ENCODE data around the gene TNFAIP1.

TNFAIP1 gene

DNA sequence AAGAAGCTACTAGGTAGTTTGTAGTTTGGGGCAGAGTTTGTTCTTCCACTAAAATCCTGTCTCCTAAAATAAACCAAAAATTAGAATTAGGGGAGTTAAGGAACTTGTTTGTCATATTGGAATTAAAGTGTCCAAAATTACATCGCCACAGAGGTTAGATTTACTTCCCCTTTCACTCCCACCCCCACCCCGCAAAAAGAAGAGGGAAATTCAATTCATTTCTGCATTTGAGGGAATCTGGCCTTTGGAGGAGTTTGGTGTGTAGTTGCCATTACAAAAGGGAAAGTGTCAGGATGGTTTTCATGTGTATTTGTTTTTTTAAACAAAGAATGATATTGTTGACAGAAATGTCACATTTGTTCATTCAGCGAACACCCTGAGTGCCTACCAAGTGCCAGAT, 10.8 kb upstream of the TNFAIP1 start:
- no peak overlapping the region for H3K4me2 ChIP-seq
- H3K27me3 ChIP-seq = no peaks in the 10 kb centered on the region
- peaks cover 33% of the 10 kb centered on the region for H3K4me1 ChIP-seq
- no peak overlapping the region for H3K9ac ChIP-seq
- H3K4me3 ChIP-seq = no peak overlapping the region
- peaks cover 90% of the 10 kb centered on the region for H4K20me1 ChIP-seq
- no peaks in the 10 kb centered on the region for H3K9me3 ChIP-seq
- H3K36me3 ChIP-seq = peaks cover 62% of the 10 kb centered on the region
- no peak overlapping the region for H3K27ac ChIP-seq
- no peak for TF ChIP-seq Cebpa-rat (IDR thresholded peaks at IDR 0.05)

DNA sequence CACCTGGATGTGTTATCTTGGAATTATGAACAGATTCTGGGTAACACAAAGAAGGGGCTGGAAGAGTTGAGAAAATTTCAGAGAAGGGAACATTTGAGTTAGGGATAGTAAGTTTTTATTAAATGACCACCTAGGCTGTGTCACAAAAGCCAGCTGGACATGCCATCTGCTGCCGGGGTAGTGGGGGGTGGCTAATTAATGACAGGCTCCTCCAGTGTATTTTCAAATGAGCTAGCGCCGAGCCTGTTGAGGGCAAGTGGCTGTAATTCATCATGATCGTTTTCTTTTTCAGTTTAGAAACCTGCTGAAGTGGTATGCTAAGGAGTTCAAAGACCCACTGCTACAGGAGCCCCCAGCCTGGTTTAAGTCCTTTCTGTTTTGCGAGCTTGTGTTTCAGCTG, 10.3 kb upstream of the TNFAIP1 start:
- Histone ChIP-seq H3K4me2 (no peak overlapping the region), H3K27ac (no peak overlapping the region), H3K36me3 (peaks cover 65% of the 10 kb centered on the region), H3K9me3 (no peaks in the 10 kb centered on the region), H3K4me1 (peaks cover 28% of the 10 kb centered on the region), H3K9ac (no peak overlapping the region), H3K4me3 (no peak overlapping the region), H4K20me1 (peaks cover 89% of the 10 kb centered on the region), H3K27me3 (no peaks in the 10 kb centered on the region)
- TF ChIP-seq Cebpa-rat (IDR thresholded peaks at IDR 0.05) = no peak

DNA sequence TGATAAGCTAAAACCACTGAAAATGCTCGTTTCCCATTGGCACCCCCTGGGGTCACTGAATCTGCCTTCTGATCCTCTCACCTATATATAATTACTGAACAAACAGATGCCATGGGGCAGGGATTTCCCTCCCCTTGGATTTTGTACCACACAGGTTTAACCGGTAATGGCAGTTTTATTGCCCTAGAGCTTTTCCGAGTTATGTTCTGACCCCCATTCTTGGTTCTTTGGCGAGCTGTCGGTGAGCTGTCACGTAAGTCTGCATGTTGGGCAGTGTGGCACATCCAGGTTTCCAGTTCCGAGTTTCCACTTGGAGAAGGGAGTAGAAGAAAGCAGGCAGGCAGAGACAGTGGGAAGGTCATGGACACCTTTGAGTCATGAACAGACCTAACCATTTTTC, 9.4 kb upstream of the TNFAIP1 start:
- Histone ChIP-seq H3K36me3 (peaks cover 72% of the 10 kb centered on the region), H3K9me3 (no peaks in the 10 kb centered on the region), H3K4me2 (no peak overlapping the region), H3K27me3 (no peaks in the 10 kb centered on the region), H3K9ac (no peak overlapping the region), H3K4me3 (no peak overlapping the region), H3K4me1 (peaks cover 19% of the 10 kb centered on the region), H3K27ac (no peak overlapping the region), H4K20me1 (peaks cover 89% of the 10 kb centered on the region)
- TF ChIP-seq Cebpa-rat (IDR thresholded peaks at IDR 0.05) = no peak

DNA sequence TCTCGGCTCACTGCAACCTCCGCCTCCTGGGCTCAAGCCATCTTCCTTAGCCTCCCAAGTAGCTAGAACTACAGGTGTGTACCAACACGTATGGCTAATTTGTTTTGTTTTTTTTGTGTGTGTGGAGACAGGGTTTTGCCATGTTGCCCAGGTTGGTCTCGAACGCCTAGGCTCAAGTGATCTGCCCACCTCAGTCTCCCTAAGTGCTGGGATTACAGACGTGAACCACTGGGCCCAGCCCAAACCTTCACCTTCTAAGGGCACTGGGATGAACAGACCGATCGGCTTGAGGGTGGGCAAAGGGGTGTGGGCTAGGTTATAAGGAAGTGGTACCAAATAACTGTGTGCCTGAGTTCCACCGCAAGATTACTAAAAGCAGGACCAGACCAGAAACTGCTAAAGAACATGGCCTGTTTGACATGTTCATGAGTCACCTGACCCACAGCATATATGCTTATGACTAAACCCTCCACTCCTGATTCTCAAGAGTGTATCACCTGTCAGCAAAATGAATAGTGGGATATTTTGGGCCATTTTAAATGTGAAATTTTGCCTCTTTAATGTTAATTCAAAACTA, 8.4 kb upstream of the TNFAIP1 start:
- H3K9ac ChIP-seq = no peak overlapping the region
- peaks cover 76% of the 10 kb centered on the region for H3K36me3 ChIP-seq
- no peak overlapping the region for H3K27ac ChIP-seq
- peaks cover 89% of the 10 kb centered on the region for H4K20me1 ChIP-seq
- peaks cover 9% of the 10 kb centered on the region; the same call in 1 of the 2 replicates for H3K4me1 ChIP-seq
- no peaks in the 10 kb centered on the region for H3K27me3 ChIP-seq
- no peak overlapping the region for H3K4me2 ChIP-seq
- no peak overlapping the region for H3K4me3 ChIP-seq
- no peaks in the 10 kb centered on the region for H3K9me3 ChIP-seq
- TF ChIP-seq Cebpa-rat (IDR thresholded peaks at IDR 0.05) = no peak

DNA sequence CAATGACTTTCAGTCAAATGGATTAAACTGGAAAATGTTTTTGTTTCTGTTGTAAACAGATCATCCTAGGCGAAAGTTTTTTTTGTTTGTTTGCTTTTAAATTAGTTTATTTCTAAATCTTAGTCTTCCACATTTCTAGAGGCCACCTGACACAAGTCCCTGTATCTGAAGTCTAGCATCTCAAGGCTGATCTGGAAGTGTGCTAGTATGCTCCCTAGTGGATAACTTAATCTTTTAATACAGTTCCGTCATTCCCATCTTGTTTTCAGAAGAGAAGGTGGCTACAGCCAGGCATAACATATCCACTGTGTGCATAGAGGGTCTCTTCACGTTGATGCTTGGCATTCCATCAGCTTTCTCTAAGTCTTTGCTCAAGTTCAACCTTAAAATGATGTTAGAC, 7.9 kb upstream of the TNFAIP1 start:
- TF ChIP-seq Cebpa-rat (IDR thresholded peaks at IDR 0.05) = no peak
- Histone ChIP-seq H3K27ac (no peak overlapping the region), H3K9me3 (no peaks in the 10 kb centered on the region), H3K4me3 (no peak overlapping the region), H3K27me3 (no peaks in the 10 kb centered on the region), H3K4me1 (peaks cover 5% of the 10 kb centered on the region; the same call in 1 of the 2 replicates), H3K36me3 (peaks cover 73% of the 10 kb centered on the region), H4K20me1 (peaks cover 85% of the 10 kb centered on the region), H3K4me2 (no peak overlapping the region), H3K9ac (no peak overlapping the region)

DNA sequence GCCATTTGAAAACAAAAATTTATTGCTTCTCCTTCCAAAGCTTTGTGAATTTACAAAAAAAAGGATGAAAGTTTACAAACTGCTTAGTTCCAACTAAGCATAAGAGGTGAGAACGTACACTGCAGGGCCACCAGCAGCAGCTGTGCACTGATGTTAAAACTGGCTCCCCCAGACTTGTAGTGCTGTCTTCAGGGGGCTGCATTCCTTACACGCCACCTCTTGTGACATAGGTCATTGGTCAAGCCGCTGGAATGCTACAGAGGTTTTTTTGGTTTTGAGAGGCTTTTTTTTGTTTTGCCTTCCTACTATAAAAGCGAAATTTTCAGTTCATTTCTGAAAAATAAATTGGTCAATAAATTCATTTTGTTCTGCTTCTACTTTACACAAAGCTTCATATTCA, 7.2 kb upstream of the TNFAIP1 start:
- no peaks in the 10 kb centered on the region for H3K27me3 ChIP-seq
- TF ChIP-seq Cebpa-rat (IDR thresholded peaks at IDR 0.05) = no peak
- H3K36me3 ChIP-seq = peaks cover 73% of the 10 kb centered on the region
- no peak overlapping the region for H3K4me3 ChIP-seq
- H3K9me3 ChIP-seq = no peaks in the 10 kb centered on the region
- H3K4me1 ChIP-seq = peaks cover 5% of the 10 kb centered on the region; the same call in 1 of the 2 replicates
- no peak overlapping the region for H3K9ac ChIP-seq
- no peak overlapping the region for H3K27ac ChIP-seq
- H3K4me2 ChIP-seq = no peak overlapping the region
- peaks cover 79% of the 10 kb centered on the region for H4K20me1 ChIP-seq

DNA sequence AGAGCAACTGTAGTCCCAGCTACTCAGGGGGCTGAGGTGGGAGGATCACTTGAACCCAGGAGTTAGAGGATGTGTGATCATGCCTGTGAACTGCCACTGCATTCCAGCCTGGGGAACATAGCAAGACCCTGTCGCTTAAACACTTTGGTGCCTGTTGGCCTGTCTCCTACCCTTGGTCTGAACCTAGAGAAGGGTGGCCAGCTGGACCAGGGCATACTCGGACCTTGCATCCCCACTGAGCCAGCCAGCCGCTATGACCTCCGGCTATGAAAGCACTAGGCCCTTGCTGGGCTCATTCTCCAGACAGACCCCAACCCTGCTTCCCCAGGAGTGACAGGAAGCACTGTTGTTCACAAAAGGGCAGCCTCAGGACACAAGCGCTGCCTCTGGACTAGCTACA, 4.9 kb upstream of the TNFAIP1 start:
- no peak overlapping the region for H3K27ac ChIP-seq
- H4K20me1 ChIP-seq = peaks cover 73% of the 10 kb centered on the region
- no peak for TF ChIP-seq Cebpa-rat (IDR thresholded peaks at IDR 0.05)
- H3K9ac ChIP-seq = no peak overlapping the region
- H3K36me3 ChIP-seq = peaks cover 63% of the 10 kb centered on the region
- H3K27me3 ChIP-seq = no peaks in the 10 kb centered on the region
- no peaks in the 10 kb centered on the region for H3K9me3 ChIP-seq
- no peak overlapping the region for H3K4me3 ChIP-seq
- H3K4me1 ChIP-seq = peaks cover 17% of the 10 kb centered on the region
- no peak overlapping the region for H3K4me2 ChIP-seq

DNA sequence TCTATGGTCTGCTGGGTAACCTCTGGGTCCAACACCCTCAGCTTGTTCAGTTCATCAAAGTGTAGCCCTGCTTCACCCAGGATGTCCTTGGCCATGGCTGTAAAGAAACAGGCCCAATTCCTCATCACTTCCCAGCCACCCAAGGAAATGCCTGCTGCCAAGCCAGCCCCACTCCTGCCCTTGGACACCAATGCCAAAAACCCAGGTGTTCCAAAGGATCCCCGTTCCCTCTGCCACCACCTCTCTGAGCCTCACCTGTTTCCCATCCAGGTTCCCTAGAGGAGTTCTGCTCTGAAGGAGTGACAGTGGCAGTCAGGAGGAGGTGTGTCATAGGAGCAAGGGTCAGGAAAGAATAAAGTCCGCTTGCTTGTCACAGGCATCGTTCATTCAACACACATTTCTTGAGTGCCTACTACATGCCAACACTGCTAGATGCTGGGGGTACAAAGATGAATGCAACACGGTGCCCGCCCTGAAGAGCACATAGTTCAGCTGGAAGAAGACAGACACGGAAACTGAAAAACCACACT, 3.6 kb upstream of the TNFAIP1 start:
- H3K27me3 ChIP-seq = no peaks in the 10 kb centered on the region
- H3K4me1 ChIP-seq = peaks cover 25% of the 10 kb centered on the region
- no peak overlapping the region for H3K4me2 ChIP-seq
- no peak overlapping the region for H3K27ac ChIP-seq
- TF ChIP-seq Cebpa-rat (IDR thresholded peaks at IDR 0.05) = no peak
- no peak overlapping the region for H3K4me3 ChIP-seq
- no peaks in the 10 kb centered on the region for H3K9me3 ChIP-seq
- peaks cover 71% of the 10 kb centered on the region for H4K20me1 ChIP-seq
- H3K36me3 ChIP-seq = peaks cover 51% of the 10 kb centered on the region
- no peak overlapping the region for H3K9ac ChIP-seq

DNA sequence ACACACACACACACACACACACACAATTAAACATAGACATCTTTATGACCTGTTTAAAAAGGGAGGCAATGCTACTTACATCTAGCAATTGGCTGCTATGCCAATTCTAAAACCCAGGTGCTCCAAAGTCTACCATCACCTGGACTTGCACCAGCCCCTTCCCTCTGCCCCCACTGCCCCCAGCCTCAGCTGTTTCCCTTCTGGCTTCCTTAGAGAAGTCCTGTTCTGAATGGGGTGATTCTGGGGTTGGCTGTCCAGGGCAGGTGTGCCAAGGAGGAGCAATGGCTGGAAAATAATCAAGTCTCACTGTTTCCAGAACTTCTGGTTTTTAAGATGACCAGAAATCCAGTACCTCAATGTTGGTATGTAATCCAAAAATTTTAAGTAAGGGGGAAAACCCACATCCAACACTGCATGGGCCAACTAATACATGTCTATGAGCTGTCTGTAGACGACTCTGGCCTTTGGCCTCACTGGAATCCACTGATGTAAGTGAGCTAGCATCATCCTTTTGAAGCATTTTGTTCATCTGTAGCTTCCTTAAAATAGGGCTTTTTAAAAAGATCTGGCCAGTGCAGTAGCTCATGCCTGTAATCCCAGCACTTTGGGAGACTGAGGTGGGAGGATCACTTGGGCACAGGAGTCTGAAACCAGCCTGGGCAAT, 2.3 kb upstream of the TNFAIP1 start:
- Histone ChIP-seq H3K4me2 (no peak overlapping the region), H4K20me1 (peaks cover 71% of the 10 kb centered on the region), H3K9me3 (no peaks in the 10 kb centered on the region), H3K27me3 (no peaks in the 10 kb centered on the region), H3K36me3 (peaks cover 38% of the 10 kb centered on the region), H3K4me1 (peaks cover 25% of the 10 kb centered on the region), H3K4me3 (no peak overlapping the region), H3K27ac (no peak overlapping the region), H3K9ac (no peak overlapping the region)
- no peak for TF ChIP-seq Cebpa-rat (IDR thresholded peaks at IDR 0.05)

DNA sequence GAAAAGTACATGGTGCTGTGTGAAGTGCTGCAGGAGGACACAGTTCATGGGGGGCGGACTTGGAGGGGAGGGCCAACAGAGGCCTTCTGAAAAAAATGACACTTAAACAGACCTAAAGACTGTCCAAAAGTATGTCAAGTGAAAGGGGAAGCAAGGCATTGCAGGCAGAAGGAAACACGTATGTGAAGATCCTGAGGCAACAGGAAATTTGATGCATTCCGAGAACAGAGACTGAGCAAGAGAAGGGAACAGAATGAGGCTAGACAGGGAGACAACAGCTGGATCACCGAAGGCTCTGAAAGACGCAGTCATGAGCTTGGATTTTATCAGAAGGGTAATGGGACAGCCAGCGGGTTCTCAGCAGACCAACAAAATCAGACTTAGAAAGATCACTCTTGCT, 1.4 kb upstream of the TNFAIP1 start:
- Histone ChIP-seq H3K4me1 (peaks cover 25% of the 10 kb centered on the region), H4K20me1 (peaks cover 74% of the 10 kb centered on the region), H3K9me3 (no peaks in the 10 kb centered on the region), H3K4me2 (peak overlapping the region; percentile 98), H3K36me3 (peaks cover 36% of the 10 kb centered on the region), H3K9ac (peak overlapping the region; percentile 84), H3K4me3 (peak overlapping the region; percentile 93), H3K27ac (no peak overlapping the region), H3K27me3 (no peaks in the 10 kb centered on the region)
- no peak for TF ChIP-seq Cebpa-rat (IDR thresholded peaks at IDR 0.05)
